ENCODE results near the gene PKHD1. TPM values are rescaled to one million over a fixed set of nuclear protein-coding genes. Genes with fewer than 3 reads are reported as not detected.

PKHD1 gene
- total RNA-seq, 1 donor from 2014 or later: 0.03 TPM

DNA sequence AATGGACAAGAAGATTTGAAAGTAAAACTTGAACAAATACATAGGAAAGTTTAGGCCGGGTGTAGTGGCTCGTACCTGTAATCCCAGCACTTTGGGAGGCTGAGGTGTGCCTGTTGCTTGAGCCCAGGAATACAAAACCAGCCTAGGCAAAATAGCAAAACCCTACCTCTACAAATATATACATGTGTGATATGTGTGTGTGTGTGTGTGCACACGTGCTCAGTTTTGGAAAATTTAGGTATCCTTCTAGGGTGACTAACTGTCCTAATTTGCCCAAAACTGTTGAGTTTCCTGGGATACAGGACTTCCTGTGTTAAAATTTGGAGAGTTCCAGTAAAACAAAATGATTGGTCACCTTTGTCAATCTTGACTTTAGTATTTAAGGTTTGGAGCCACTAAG is 503.2 kb downstream of the PKHD1 start:
- no peaks in the 10 kb centered on the region for H3K9me3 Mint-ChIP-seq (ENCODE audit: unreplicated experiment)
- no peak overlapping the region for H3K4me3 Mint-ChIP-seq (ENCODE audit: unreplicated experiment)
- DNase-seq (ENCODE audit: low spot score): no peak
- TF ChIP-seq, protein P1, sequence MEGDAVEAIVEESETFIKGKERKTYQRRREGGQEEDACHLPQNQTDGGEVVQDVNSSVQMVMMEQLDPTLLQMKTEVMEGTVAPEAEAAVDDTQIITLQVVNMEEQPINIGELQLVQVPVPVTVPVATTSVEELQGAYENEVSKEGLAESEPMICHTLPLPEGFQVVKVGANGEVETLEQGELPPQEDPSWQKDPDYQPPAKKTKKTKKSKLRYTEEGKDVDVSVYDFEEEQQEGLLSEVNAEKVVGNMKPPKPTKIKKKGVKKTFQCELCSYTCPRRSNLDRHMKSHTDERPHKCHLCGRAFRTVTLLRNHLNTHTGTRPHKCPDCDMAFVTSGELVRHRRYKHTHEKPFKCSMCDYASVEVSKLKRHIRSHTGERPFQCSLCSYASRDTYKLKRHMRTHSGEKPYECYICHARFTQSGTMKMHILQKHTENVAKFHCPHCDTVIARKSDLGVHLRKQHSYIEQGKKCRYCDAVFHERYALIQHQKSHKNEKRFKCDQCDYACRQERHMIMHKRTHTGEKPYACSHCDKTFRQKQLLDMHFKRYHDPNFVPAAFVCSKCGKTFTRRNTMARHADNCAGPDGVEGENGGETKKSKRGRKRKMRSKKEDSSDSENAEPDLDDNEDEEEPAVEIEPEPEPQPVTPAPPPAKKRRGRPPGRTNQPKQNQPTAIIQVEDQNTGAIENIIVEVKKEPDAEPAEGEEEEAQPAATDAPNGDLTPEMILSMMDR (IDR thresholded peaks at IDR 0.05; ENCODE audit: unreplicated experiment): no peak
- no peaks in the 10 kb centered on the region for H3K4me1 Mint-ChIP-seq (ENCODE audit: unreplicated experiment)
- H3K27me3 Mint-ChIP-seq (ENCODE audit: unreplicated experiment): no peaks in the 10 kb centered on the region
- no peaks in the 10 kb centered on the region for H3K36me3 Mint-ChIP-seq (ENCODE audit: low read depth, unreplicated experiment)
- H3K27ac Mint-ChIP-seq (ENCODE audit: unreplicated experiment): no peak overlapping the region

DNA sequence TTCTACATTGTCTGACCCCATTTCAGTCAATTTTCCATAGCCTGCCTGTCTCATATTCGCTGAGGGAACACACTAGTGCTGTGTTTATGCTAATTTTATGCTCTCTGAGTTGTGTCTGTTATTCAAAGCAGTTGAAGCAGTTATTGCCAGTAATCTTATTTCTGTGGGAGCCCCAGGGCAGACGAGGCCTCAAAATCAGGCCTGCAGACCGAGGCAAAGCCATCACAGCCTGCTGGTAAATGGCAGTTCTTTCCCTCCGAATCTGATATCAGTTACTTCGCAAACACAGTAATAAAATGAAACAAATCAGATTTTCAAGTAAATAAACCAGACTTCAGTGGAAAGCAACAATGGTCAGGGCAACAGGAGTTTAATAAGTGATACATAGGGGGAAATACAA is 508.4 kb downstream of the PKHD1 start:
- Mint-ChIP-seq H3K27me3 (ENCODE audit: unreplicated experiment) (no peaks in the 10 kb centered on the region), H3K27ac (ENCODE audit: unreplicated experiment) (no peak overlapping the region), H3K4me1 (ENCODE audit: unreplicated experiment) (no peaks in the 10 kb centered on the region), H3K4me3 (ENCODE audit: unreplicated experiment) (no peak overlapping the region), H3K9me3 (ENCODE audit: unreplicated experiment) (no peaks in the 10 kb centered on the region), H3K36me3 (ENCODE audit: low read depth, unreplicated experiment) (no peaks in the 10 kb centered on the region)
- no peak for DNase-seq (ENCODE audit: low spot score)
- TF ChIP-seq, protein P1 (IDR thresholded peaks at IDR 0.05; ENCODE audit: unreplicated experiment): no peak

DNA sequence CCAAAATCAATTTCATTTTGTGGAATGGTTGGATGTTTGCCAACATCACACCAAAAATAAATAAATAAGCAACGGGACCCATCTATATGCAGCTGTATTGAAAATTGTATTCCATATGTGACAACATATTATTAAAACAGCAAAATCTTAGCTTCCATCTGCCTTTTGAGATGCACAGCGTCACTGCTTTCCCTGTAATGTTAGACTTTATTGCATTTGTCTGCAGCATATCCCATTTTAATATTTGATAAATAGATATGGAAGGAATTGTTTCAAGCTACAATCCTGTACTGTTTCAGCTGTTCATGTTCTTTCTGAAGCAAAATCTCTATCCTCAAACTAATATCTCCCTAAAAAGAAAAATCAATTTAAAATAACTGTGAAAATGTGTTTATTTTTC is 509.1 kb downstream of the PKHD1 start:
- H3K27ac Mint-ChIP-seq (ENCODE audit: unreplicated experiment): no peak overlapping the region
- DNase-seq (ENCODE audit: low spot score): no peak
- H3K36me3 Mint-ChIP-seq (ENCODE audit: low read depth, unreplicated experiment): no peaks in the 10 kb centered on the region
- no peaks in the 10 kb centered on the region for H3K27me3 Mint-ChIP-seq (ENCODE audit: unreplicated experiment)
- TF ChIP-seq, protein P1 (IDR thresholded peaks at IDR 0.05; ENCODE audit: unreplicated experiment): no peak
- H3K4me1 Mint-ChIP-seq (ENCODE audit: unreplicated experiment): no peaks in the 10 kb centered on the region
- no peak overlapping the region for H3K4me3 Mint-ChIP-seq (ENCODE audit: unreplicated experiment)
- no peaks in the 10 kb centered on the region for H3K9me3 Mint-ChIP-seq (ENCODE audit: unreplicated experiment)

DNA sequence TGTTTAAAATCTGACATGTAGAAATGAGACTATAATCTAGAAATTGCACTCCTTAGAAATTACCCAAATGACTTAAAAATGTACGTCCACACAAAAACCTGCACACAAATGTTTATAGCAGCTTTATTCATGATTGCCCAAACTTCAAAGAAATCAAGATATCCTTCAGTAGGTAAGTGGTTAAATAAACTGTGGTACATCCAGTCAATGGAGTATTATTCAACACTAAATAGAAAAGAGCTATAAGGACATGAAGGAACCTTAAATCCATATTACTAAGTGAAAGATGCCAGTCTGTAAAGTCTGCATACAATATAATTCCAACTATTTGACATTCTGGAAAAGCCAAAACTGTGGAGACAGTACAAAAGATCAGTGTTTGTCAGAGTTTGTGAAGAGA is 513.4 kb downstream of the PKHD1 start:
- TF ChIP-seq, protein P1 (IDR thresholded peaks at IDR 0.05; ENCODE audit: unreplicated experiment): no peak
- Mint-ChIP-seq H3K27me3 (ENCODE audit: unreplicated experiment) (no peaks in the 10 kb centered on the region), H3K9me3 (ENCODE audit: unreplicated experiment) (no peaks in the 10 kb centered on the region), H3K4me1 (ENCODE audit: unreplicated experiment) (peaks cover 5% of the 10 kb centered on the region), H3K36me3 (ENCODE audit: low read depth, unreplicated experiment) (no peaks in the 10 kb centered on the region), H3K4me3 (ENCODE audit: unreplicated experiment) (no peak overlapping the region), H3K27ac (ENCODE audit: unreplicated experiment) (no peak overlapping the region)
- no peak for DNase-seq (ENCODE audit: low spot score)

DNA sequence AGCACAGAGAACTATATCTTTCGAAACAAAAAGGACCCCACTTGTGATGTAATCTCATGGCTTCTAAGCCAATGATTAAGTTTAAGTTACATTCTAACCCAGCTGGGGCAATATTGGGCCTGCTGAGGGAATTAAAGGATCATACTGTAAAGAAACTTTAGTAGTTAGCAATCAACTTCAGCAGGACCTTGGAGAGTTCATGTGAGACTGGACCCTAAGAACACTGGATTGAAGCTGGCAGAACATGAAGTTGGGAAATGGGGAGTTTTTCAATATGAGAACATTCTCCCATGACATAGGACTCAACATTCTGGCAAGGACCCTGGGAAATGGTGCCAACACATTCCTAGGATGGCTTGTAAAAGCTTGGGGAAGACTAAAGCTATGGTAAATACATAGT is 516.2 kb downstream of the PKHD1 start:
- Mint-ChIP-seq H3K4me1 (ENCODE audit: unreplicated experiment) (peaks cover 5% of the 10 kb centered on the region), H3K27me3 (ENCODE audit: unreplicated experiment) (no peaks in the 10 kb centered on the region), H3K4me3 (ENCODE audit: unreplicated experiment) (no peak overlapping the region), H3K27ac (ENCODE audit: unreplicated experiment) (no peak overlapping the region), H3K36me3 (ENCODE audit: low read depth, unreplicated experiment) (no peaks in the 10 kb centered on the region), H3K9me3 (ENCODE audit: unreplicated experiment) (no peaks in the 10 kb centered on the region)
- TF ChIP-seq, protein P1 (IDR thresholded peaks at IDR 0.05; ENCODE audit: unreplicated experiment): no peak
- no peak for DNase-seq (ENCODE audit: low spot score)

All from endothelial cell (in vitro differentiated cells).